ENCODE data around the gene MMP15. TPM values are rescaled to one million over a fixed set of nuclear protein-coding genes. Genes with fewer than 3 reads are reported as not detected.
A peak's percentile ranks its signal among the peaks of the same experiment; 100 is the strongest.

MMP15 gene
- polyA plus RNA-seq, 1 of the 3 experiments (the other 2 are of a cell fraction) = 3.1 TPM

DNA sequence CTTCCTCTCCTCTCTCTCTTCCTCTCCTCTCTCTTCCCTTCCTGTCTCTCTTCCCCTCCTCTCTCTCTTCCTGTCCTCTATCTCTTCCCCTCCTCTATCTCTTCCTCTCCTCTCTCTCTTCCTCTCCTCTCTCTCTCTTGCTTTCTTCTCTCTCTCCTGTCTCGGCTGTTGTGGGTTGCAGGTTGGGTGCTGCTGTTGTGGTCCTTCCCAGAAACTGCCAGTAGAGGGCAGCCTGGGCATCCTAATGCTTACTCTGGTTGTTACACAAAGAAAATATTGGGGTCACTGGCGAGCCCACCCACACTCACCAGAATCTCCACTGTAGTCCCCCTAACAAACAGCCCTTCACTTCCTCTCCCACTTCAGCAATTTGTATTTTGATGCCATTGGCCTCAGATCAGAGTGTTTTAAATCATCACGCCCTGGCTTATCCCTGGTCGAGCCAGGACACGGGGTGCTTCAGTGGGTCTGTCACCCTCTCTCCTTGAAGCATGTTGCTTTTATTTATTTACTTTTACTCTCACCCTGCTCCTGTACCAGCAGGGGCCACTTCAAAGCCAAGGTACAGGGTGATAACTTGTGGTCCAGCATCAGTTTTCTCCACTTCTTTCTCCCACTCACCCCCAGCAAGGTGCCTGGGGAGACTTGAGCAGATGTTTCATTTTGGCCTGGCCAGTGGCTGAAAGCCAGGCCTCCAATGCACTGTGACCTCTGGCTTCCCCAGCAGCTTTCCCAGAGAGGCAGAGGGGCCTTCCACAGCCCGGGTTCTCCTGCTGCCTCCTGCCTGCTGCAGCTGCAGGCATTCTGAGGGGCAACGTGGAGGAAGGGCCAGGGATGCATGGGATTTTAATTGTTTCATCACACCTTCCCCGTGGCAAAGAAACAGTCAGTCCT lies 4.7 kb upstream of the MMP15 start:
- WGBS (ENCODE audit: low lambda C conversion rate) = 66% methylated on average over 8 of the region's 8 CpGs
- Histone ChIP-seq H2AFZ (ENCODE audit: low read depth) (no peak overlapping the region), H3K27ac (ENCODE audit: low read depth in 2 of 2, low read length in 1 of 2) (peak overlapping the region in 1 of 2 experiments; percentile 29; a peak in 1 of 4 replicates), H3K36me3 (replicated peaks in 1 of 2; ENCODE audit: control insufficient read depth in 1 of 2, insufficient read depth in 2 of 2, low read length in 1 of 2) (peaks cover 0 to 8% of the 10 kb centered on the region in 2 experiments), H3K4me2 (no peak overlapping the region), H3K27me3 (ENCODE audit: insufficient read depth) (no peaks in the 10 kb centered on the region), H3K9me2 (no peaks in the 10 kb centered on the region), H3K79me2 (ENCODE audit: insufficient read depth) (no peaks in the 10 kb centered on the region), H3K9me3 (no peaks in the 10 kb centered on the region), H3K9ac (no peak overlapping the region), H3F3A (replicated peaks; ENCODE audit: insufficient read depth) (peaks cover 5% of the 10 kb centered on the region), H3K4me1 (ENCODE audit: control insufficient read depth in 1 of 2, insufficient read depth in 2 of 2, low read depth in 1 of 2, low read length in 1 of 2) (peaks cover 13 to 43% of the 10 kb centered on the region in 2 experiments), H4K20me1 (ENCODE audit: insufficient read depth) (no peaks in the 10 kb centered on the region), H3K4me3 (ENCODE audit: low read depth in 2 of 2, low read length in 1 of 2) (no peak overlapping the region; a peak in 1 of 4 replicates)
- ChIA-PET POLR2A (interaction anchor here (1.0 to 4.3 kb wide), 2 partner anchors 101 to 107 kb away, joined by 4 to 49 read pairs; no protein-coding TSS in a partner anchor), CTCF (interaction anchor here (0.6 to 7.4 kb wide), 17 partner anchors 10 to 374 kb away, joined by 3 to 123 read pairs (median 4); partner anchors contain the start of genes CFAP20 and USB1)
- DNase-seq = peak; percentile 70
- TF ChIP-seq CHD2 (IDR thresholded peaks at IDR 0.05; ENCODE audit: low read length, partially characterized antibody) = no peak
- TF ChIP-seq, protein P1, sequence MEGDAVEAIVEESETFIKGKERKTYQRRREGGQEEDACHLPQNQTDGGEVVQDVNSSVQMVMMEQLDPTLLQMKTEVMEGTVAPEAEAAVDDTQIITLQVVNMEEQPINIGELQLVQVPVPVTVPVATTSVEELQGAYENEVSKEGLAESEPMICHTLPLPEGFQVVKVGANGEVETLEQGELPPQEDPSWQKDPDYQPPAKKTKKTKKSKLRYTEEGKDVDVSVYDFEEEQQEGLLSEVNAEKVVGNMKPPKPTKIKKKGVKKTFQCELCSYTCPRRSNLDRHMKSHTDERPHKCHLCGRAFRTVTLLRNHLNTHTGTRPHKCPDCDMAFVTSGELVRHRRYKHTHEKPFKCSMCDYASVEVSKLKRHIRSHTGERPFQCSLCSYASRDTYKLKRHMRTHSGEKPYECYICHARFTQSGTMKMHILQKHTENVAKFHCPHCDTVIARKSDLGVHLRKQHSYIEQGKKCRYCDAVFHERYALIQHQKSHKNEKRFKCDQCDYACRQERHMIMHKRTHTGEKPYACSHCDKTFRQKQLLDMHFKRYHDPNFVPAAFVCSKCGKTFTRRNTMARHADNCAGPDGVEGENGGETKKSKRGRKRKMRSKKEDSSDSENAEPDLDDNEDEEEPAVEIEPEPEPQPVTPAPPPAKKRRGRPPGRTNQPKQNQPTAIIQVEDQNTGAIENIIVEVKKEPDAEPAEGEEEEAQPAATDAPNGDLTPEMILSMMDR (IDR thresholded peaks at IDR 0.05) = peak; percentile 93
- TF ChIP-seq, protein P2, sequence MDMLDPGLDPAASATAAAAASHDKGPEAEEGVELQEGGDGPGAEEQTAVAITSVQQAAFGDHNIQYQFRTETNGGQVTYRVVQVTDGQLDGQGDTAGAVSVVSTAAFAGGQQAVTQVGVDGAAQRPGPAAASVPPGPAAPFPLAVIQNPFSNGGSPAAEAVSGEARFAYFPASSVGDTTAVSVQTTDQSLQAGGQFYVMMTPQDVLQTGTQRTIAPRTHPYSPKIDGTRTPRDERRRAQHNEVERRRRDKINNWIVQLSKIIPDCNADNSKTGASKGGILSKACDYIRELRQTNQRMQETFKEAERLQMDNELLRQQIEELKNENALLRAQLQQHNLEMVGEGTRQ (IDR thresholded peaks at IDR 0.05; ENCODE audit: borderline replicate concordance, low read depth, low read length) = no peak
- TF ChIP-seq RFX5 (IDR thresholded peaks at IDR 0.05; ENCODE audit: low read length) = no peak
- TF ChIP-seq, protein P3, sequence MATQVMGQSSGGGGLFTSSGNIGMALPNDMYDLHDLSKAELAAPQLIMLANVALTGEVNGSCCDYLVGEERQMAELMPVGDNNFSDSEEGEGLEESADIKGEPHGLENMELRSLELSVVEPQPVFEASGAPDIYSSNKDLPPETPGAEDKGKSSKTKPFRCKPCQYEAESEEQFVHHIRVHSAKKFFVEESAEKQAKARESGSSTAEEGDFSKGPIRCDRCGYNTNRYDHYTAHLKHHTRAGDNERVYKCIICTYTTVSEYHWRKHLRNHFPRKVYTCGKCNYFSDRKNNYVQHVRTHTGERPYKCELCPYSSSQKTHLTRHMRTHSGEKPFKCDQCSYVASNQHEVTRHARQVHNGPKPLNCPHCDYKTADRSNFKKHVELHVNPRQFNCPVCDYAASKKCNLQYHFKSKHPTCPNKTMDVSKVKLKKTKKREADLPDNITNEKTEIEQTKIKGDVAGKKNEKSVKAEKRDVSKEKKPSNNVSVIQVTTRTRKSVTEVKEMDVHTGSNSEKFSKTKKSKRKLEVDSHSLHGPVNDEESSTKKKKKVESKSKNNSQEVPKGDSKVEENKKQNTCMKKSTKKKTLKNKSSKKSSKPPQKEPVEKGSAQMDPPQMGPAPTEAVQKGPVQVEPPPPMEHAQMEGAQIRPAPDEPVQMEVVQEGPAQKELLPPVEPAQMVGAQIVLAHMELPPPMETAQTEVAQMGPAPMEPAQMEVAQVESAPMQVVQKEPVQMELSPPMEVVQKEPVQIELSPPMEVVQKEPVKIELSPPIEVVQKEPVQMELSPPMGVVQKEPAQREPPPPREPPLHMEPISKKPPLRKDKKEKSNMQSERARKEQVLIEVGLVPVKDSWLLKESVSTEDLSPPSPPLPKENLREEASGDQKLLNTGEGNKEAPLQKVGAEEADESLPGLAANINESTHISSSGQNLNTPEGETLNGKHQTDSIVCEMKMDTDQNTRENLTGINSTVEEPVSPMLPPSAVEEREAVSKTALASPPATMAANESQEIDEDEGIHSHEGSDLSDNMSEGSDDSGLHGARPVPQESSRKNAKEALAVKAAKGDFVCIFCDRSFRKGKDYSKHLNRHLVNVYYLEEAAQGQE (IDR thresholded peaks at IDR 0.05; ENCODE audit: low read depth, low read length) = no peak
- TF ChIP-seq EP300 (IDR thresholded peaks at IDR 0.05; ENCODE audit: borderline replicate concordance in 1 of 2, low read depth in 1 of 2, low read length in 1 of 2) = no peak
- TF ChIP-seq, protein P4, sequence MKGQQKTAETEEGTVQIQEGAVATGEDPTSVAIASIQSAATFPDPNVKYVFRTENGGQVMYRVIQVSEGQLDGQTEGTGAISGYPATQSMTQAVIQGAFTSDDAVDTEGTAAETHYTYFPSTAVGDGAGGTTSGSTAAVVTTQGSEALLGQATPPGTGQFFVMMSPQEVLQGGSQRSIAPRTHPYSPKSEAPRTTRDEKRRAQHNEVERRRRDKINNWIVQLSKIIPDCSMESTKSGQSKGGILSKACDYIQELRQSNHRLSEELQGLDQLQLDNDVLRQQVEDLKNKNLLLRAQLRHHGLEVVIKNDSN (IDR thresholded peaks at IDR 0.05; ENCODE audit: borderline replicate concordance, low read depth) = no peak
- TF ChIP-seq SIN3A (IDR thresholded peaks at IDR 0.05; ENCODE audit: borderline replicate concordance, low read depth, low read length) = no peak
- peak; percentile 92 for TF ChIP-seq RAD21 (IDR thresholded peaks at IDR 0.05; ENCODE audit: low read length)
- TF ChIP-seq TEAD4 (IDR thresholded peaks at IDR 0.05; ENCODE audit: borderline replicate concordance, insufficient read depth) = no peak
- no peak for TF ChIP-seq RXRA (IDR thresholded peaks at IDR 0.05; ENCODE audit: borderline replicate concordance, low read depth)
- TF ChIP-seq, protein P5, sequence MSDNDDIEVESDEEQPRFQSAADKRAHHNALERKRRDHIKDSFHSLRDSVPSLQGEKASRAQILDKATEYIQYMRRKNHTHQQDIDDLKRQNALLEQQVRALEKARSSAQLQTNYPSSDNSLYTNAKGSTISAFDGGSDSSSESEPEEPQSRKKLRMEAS (IDR thresholded peaks at IDR 0.05; ENCODE audit: low read depth) = no peak
- TF ChIP-seq FOXJ3 (CRISPR knock-in tag; IDR thresholded peaks at IDR 0.05) = no peak
- no peak for TF ChIP-seq NFIC (IDR thresholded peaks at IDR 0.05; ENCODE audit: borderline replicate concordance)
- no peak for TF ChIP-seq MXI1 (IDR thresholded peaks at IDR 0.05; ENCODE audit: low read depth, low read length)
- peak; percentile 90 for TF ChIP-seq SMC3 (IDR thresholded peaks at IDR 0.05; ENCODE audit: low read depth, low read length)
- TF ChIP-seq, protein P6, sequence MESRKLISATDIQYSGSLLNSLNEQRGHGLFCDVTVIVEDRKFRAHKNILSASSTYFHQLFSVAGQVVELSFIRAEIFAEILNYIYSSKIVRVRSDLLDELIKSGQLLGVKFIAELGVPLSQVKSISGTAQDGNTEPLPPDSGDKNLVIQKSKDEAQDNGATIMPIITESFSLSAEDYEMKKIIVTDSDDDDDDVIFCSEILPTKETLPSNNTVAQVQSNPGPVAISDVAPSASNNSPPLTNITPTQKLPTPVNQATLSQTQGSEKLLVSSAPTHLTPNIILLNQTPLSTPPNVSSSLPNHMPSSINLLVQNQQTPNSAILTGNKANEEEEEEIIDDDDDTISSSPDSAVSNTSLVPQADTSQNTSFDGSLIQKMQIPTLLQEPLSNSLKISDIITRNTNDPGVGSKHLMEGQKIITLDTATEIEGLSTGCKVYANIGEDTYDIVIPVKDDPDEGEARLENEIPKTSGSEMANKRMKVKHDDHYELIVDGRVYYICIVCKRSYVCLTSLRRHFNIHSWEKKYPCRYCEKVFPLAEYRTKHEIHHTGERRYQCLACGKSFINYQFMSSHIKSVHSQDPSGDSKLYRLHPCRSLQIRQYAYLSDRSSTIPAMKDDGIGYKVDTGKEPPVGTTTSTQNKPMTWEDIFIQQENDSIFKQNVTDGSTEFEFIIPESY (IDR thresholded peaks at IDR 0.05; ENCODE audit: borderline replicate concordance, low read depth) = no peak
- no peak for TF ChIP-seq FOSL2 (IDR thresholded peaks at IDR 0.05; ENCODE audit: borderline replicate concordance, low read depth)
- TF ChIP-seq, protein P7, sequence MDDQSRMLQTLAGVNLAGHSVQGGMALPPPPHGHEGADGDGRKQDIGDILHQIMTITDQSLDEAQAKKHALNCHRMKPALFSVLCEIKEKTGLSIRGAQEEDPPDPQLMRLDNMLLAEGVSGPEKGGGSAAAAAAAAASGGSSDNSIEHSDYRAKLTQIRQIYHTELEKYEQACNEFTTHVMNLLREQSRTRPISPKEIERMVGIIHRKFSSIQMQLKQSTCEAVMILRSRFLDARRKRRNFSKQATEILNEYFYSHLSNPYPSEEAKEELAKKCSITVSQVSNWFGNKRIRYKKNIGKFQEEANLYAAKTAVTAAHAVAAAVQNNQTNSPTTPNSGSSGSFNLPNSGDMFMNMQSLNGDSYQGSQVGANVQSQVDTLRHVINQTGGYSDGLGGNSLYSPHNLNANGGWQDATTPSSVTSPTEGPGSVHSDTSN (IDR thresholded peaks at IDR 0.05) = no peak
- TF ChIP-seq JUND (IDR thresholded peaks at IDR 0.05) = no peak
